NCI-H82 (cell line): ENCODE data around the gene SLC25A21.
A peak's percentile ranks its signal among the peaks of the same experiment; 100 is the strongest.
"Not testable (repeated sequence)": the region's sequence is repeated elsewhere in the genome, so short reads cannot be mapped to it uniquely, and the experiment has no call there.

Experiments
- DNase-seq: peaks from one replicate; lab custom pipeline; 2025; lab: John Stamatoyannopoulos, UW

SLC25A21 gene

DNA sequence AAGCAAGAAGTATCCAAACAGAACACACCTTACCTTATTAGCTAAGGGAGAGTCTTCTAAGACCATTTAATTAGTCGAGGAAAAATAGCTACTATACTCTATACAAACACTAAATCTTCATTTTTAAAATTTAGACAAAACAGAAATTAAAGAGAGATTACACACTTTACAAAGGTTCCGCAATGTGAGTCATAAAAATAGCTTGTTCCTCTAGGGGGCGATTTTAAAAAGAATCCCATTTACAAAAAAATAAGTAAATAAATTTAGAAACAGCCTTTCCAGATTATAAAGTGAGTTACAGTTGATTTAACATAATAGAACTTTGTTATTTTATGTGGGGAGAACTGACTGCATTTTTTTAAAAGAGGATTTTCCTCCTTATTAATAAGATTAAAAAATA, 309.1 kb downstream of the SLC25A21 start:
- DNase-seq = no peak

DNA sequence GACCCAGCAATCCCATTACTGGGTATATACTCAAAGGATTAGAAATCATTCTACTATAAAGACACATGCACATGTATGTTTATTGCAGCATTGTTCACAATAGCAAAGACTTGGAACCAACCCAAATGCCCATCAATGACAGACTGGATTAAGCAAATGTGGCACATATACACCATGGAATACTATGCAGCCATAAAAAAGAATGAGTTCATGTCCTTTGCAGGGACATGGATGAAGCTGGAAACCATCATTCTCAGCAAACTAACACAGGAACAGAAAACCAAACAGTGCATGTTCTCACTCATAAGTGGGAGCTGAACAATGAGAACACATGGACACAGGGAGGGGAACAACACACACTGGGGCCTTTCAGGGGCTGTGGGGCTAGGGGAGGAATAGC, 310.2 kb downstream of the SLC25A21 start:
- not testable (repeated sequence) for DNase-seq

DNA sequence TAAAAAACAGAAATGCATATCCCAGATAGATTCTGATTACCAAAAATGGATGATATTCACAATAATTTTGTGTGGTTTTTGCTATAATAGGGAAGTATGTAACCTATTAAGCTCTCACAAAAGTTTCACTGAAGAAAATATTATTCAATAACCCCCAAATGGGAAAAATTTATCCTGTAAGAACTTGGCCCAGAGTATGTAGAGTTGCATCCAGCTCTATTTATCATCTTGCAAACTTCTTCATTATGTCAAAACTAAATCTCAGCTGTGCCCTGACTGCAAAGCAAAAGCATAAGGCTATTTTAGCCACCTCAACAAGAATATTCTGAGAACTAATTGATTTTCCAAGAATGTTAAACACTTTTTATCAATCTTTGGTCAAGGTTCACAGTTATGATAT, 311.6 kb downstream of the SLC25A21 start:
- DNase-seq = no peak

DNA sequence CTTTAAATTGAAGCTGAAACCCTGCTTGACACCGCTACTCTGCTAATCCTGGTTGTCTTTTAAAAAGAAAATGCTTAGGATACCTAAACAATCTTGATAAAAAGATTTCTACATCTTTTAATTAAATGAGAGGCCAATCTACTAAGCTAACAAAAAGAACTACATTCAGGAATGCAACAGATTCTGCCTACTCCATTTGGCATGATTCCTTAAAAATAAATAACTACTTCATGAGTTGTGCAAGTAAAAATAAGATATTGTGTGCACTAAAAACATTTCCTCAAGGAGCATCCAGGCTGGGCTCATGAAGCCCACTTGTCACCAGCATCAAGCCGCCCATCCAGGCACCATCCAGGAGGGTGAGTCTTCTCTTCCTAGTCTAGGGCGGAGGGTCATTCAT, 313.3 kb downstream of the SLC25A21 start:
- no peak for DNase-seq

DNA sequence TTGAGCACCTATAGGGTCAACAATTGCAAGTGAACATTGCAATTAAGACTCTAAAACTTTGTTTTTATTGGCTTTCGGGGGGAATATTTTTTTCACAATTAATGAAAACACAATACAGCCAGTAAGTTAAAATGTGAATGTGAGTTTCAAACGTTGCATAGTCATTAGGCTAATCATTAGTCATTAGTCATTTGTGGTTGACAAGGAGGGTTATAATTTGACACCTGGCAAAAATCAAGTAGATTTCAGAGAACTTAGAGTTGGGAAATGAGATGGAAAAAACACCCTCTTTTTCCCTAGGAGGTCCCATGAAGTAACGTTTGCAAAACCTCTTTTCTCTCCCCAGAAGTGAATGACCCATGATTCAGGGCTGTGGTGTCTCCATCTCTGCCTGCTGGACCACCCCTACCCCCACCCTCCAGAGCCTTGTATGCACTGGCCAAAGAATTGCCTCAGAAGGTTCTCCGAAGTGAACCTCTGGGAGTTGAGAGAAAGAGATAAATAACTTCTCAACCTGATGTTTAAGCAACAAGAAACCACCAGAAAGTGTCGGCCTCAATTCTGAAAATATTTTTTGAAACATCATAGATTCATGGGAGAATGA, 314.5 kb downstream of the SLC25A21 start:
- no peak for DNase-seq

DNA sequence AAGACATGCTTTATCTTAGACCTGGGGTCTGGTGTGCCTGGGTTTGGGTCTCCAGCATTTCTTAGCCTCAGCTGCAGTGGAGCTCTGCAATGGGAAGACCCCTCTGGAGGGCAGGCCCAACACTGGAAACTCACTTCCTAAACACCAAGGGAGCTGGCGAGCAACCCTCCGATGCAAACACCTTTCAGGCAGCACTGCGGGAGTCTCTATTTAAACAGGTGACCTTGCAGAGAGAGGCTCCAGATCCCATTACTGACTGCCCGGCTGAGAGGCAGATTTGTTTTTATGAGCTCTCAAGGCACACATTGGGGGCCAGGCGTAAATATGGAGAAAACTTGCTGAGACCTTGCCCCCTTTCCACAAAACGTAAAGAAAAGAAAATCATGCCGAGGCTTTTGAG, 315.3 kb downstream of the SLC25A21 start:
- DNase-seq = no peak

DNA sequence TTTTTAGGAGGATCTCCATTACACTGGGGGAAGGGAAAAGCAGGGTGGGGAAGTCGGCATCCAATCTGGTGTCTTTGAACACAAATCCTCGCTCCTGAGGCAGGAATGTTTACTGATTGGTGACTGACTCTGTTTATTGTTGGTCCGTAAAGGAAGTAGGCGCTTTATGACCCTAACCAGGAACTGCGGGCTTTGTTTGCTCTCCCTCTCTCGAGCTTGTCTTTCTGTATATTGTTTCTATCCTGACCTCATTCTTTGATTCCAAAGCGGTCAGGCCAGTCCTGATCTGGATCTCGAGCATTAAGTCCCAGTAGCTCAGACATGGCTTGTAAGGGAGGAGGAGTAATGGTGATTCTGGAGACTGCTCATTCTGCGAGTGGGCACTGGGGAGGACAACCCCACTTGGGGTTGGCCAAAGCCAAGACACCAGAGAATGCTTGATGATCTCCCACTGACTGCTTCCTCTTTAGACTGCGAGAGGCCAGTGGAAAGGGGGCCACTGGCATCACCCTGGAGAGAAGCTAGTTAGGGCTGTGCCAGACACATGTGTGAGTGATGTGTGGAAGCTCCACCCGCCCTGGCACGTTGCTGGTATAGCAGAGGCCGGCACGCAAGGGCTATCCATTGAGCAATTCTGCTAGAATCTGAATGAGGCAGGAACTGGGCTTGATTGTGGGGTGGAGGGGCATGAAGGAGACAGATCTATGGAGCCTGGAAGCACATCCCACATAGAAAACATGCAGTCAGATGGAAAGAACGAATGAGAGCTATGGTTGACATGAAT, 316.1 kb downstream of the SLC25A21 start:
- DNase-seq = no peak

DNA sequence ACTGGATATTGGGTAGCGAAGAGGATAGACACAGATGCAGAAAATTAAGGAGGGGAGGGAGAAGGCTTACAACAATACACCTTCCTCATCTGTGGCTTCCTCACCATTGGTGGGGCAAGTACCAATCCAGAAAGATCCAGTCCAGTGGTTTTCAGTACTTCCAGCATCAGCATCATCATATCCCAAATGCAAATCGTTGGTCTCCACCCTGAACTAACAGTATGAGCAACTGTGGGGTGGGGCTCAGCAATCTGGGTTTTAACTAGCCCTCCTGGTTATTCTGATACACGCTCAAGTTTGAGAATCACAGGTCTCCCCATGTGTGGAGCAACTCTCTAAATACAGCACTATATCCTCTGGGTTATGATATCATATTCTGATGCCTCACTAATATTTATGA, 317.0 kb downstream of the SLC25A21 start:
- no peak for DNase-seq

DNA sequence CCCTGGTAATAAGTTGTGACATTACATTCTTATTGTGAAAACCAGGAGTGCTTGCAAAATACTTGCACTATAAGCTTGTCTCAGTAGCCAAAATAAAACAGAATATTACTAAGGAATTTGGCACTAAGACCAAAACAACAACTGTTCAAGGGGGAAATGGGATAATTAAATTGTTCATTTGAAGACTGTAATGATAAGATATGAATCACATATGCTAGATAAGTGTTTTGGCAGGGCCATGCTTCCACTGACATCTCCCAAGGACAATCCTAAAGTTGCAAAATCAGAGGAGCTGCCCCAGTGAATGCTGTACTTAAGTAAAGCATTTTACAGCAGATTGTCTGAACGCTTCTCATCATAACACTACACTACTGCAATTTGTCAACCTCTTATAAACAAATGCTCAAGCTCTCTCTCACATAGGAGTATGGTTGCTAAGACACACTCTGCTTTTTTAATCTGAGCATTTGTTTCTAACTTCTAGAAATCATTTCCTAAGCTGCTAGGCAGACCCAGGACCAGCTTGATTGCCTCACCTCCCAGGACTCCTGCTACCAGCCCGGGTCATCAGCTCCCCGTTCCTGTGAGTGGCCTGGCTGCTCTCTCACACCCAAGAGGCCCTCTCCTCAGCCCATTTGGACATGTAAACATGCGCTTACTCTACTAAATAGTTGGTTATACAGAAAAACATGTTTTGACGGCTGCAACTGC, 319.3 kb downstream of the SLC25A21 start:
- no peak for DNase-seq

DNA sequence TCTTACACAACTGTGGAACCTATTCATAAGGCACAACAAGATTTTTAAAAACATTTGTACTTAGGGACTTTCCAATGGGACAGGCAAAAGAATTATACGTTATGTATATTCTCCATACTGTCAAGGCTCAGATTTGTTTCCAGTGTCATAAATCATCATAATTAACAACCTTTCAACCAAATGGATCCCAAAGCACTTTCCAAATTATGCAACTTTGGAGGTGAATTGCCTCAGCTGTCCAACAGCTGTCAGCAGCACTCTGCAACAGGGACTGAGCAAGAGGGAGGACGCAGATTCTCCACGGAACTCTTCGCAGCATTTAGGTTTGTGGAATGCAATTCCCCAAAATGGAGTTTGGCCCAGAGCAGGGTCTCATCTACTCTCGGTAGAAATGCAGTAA, 324.2 kb downstream of the SLC25A21 start:
- no peak for DNase-seq

DNA sequence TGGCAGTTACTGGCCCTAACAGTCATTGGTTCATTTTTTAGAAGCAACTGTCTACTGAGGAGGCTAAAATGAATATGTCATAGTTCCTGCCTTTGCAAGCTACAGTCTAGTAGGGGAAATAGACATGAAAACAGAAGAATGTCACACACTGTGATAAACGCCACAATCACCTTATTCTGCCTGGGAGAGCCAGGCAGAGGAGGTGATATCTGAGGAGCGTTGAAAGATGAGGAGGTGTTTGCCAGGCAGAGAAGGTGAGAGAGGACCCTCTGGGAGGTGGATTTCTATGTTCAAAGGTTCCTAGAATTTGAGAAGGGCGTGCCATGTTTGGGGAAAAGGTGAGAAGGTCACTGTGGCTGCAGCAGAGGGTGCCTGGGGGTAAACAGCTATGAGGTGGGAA, 325.0 kb downstream of the SLC25A21 start:
- no peak for DNase-seq

DNA sequence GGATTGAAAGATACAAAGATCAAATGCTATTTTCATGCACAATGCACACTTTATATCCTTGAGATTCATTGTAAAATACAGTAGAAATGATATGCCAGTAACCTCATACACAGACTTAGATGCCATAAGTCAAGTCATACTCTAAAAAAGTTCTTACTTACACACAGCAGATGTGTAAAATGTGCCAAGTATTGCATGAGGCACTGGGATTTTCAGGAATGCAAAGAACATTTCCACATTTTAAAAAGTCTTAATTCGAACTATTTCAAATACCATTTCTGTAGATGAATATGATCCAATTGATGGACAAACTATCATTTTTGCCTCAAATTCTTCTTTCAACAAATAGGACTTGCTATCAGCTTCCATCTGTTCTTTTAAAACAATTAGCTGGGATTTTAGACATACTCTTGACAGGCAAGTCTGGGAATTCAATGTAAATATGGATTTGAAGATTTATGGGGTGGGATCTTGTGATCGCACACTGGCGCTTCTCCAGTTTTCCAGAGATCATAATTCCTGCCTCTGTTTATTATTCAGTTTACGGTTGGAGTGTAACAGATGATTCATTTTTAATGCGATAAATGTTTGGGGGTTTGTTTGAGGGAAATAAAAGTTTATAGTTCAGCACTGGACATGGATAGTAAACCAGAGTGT, 326.9 kb downstream of the SLC25A21 start:
- DNase-seq = no peak

DNA sequence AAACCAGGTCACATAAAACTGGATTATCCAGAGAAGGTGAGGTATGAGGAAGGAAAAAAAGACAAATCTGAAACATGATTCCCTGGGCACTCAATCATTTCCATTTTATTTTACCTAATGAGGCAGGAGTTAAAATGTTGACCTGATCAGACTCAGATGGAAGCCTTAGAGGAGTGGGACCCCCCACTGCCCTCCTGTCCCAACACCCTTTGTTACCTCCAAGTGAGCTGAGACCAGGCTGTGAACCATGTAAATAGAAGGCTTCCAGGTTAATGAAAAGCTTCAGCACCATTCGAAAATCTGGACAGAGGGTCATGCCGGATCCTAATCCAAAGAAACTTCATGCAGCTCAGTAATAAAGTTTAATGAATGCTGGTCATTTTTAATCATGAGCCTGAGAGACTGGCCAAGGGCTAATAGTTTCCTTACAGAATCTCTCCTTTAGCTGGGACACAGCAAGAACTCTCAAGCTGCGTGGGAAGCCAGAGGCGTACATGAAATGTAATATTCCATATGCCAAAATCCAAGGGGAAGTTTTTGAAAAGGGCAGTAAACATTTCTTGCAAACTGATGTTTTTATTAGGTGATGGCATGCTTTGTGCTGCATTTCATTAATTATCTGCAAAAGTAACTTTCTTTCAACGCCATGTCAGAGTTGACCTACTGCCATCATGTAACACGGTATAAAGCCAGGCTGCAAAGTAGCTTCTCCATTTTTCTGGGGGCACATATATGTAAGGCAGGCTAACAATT, 327.8 kb downstream of the SLC25A21 start:
- no peak for DNase-seq

DNA sequence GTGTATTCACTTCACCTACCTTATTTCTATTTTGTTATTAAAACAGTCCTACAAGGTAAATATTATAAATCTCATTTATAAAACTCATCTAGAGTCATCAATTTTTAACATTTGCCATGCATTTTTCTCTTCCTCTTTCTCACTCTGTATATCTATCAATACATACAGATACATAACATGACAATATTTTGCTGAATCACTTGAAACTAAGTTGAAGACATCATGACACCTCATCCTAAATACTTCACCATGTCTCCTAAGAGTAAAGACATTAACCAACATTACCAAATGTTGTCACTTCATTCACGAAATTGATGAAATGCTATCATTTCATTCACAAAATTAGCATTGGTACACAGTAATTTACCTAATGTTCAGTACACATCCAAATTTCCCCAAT, 329.0 kb downstream of the SLC25A21 start:
- no peak for DNase-seq

DNA sequence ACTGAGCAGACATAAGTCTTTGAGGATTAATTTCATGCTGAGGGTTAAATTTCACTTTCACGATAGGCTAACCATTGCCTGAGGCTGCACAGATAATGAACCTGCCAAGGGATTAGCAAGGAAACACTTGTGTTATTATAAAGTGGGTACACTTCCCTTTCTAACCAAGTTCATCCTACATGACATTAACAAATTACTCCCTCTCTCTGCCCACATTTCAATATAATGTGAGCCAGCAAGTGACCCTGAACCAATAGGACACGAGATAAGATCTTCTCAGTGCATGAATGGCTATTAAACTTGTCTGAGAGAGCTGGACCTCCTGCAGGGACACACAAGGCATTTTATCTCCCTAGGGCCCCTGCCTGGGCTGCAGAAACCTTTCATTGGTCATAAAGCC, 337.3 kb downstream of the SLC25A21 start:
- DNase-seq = peak; percentile 9

DNA sequence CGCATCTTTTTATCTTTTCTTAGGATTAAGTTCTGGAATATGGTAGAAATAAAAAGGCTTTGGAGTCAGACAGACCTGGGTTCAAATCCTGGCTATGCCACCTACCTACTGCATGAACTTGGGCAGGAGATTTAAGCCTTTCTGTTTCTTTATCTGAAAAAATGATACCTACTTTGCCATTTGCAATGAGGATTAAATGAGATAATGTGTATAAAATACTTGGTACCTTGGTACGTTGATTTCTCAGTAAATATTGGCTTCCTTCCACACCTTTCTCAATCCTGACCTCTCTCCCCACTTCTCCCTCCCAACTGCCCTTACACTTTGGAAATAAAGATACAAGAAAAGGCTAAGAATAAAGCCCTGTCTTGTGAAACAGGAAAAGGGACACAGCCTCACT, 338.1 kb downstream of the SLC25A21 start:
- DNase-seq = no peak

DNA sequence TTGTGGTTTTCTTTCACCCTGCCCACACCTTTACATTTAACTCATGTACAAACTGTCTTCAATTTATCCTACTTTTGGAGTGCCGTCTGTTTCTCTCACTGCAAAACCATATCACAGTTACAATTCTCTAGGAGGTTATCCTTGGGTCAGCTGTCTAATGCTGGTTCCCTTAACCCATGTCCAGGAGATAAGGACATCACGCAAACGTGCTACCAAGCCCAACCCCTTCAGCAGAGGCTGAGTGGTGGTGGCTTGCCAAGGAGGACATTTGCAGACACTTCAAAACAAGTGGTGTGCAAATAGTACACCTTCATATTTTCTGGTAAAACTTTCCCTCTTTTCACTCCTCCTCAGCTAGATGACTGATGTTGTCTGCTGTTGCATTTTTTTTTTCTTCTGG, 342.9 kb downstream of the SLC25A21 start:
- DNase-seq = no peak

DNA sequence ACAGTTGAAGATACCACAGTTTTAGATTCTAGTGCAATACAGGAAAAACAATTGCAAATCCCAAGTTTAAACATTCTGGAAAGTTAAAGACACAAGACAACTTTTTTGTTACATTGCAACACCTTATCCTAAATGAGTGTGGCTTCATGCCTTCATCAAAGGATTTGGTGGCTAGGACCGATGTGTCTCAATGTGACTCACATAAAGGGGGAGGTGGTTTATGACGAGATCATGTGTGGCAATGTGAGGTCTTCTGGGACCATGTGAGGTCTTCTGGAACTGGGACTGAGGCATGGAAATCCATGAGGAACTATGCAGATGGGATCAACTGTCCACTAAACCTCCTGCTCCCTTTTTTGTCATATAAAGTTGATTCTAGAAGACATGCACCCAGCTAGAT, 344.5 kb downstream of the SLC25A21 start:
- no peak for DNase-seq

DNA sequence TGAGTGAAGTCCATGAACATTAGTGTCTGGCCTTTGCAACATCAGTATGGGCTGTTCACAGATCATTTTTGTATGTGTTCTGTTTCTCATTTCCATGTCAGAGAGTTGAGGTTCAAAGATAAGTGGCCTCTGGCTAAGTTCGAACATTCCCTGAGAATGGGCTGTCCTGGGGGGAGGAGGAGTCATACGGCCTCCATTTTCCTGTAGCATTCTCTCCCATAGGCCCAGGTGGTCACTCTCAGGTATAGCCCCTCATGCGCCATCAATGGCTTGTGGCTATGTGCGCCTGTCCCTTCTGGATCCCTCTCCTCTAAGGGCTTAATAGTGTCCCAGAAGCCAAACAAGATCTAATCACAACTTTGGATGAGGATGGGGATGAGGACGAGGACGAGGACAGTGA, 345.8 kb downstream of the SLC25A21 start:
- no peak for DNase-seq

DNA sequence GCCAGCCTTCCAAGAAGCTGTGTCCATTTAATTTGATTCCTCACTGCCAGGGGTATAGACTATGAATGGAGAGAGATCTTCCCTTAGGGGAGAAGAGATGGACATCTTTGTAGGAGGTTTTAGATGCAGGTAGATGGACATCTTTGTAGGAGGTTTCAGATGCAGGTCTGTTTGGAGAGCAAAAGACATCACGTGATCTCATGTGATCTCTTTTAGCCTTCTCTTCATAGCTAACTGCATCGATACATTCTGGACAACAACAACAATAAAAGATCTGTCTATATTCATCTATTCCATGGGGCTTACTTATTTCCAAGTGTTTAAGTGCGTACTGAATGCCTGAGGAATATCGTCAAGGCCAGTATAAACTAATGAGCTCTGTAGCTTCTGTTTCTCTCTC, 347.6 kb downstream of the SLC25A21 start:
- DNase-seq = no peak

DNA sequence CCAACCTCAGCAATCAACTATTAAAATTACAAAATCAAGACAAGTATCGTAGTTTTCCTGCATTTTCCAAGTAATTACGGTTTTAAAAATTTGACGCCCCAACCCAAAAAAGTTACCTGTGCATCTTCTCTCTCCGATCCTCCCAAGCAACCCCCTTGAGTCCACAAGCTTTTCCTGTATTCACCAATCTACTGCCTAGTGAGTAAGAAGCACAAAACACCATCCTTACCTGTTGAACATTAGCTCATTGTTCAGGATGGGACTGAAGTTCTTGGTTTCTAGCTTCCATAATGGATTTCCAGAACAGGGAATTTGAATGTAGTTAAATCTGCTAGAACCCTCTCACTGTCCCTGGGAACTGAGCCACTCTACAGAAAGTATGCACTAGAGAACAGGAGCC, 348.8 kb downstream of the SLC25A21 start:
- DNase-seq = no peak

DNA sequence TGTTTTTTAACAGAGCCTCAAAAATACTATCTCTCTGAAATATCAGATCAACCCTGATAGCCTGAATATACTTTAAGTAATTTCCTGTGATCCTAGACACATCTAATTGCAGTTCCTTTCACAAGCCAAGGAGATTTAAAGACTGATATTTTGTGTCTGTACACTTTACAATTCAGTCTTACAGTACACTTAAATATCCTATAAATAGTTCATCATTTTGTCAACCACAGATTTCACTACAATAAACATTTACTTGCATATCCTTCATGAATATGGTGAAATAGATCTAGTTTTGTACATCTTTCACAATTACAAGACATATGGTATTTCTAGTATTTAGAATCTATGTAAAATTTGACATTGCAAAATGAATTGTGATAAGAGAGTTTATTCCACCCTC, 349.7 kb downstream of the SLC25A21 start:
- no peak for DNase-seq
